Measurements from ENCODE around the gene MIOS.
"Not testable (repeated sequence)": the region's sequence is repeated elsewhere in the genome, so short reads cannot be mapped to it uniquely, and the experiment has no call there.

The MIOS gene

GRCh38 chr7:7651479-7651878 lies 84.8 kb downstream of the MIOS start:
- no peak for DNase-seq

GRCh38 chr7:7652798-7653540 lies 86.3 kb downstream of the MIOS start:
- no peak for DNase-seq

- DNase-seq: peak; percentile 18
Observed at GRCh38 chr7:7653593-7654187, 87.0 kb downstream of the MIOS start.

- DNase-seq: no peak
Observed at GRCh38 chr7:7654964-7655715, 88.5 kb downstream of the MIOS start.

GRCh38 chr7:7656459-7656858 lies 89.8 kb downstream of the MIOS start:
- DNase-seq: not testable (repeated sequence)

Measured in stimulated activated CD4-positive, alpha-beta T cell treated with anti-CD3 and anti-CD28 coated beads, Interleukin-4, amount 100 ng/mL, for 24 hours (primary cell).